ENCODE measurements around the gene DRD2.

The DRD2 gene

GRCh38 chr11:113481672-113482071 is 6.5 kb upstream of the DRD2 start:
- TF ChIP-seq FOXM1 (IDR thresholded peaks at IDR 0.05; ENCODE audit: borderline replicate concordance, low read depth) (no peak), TEAD4 (IDR thresholded peaks at IDR 0.05) (no peak), CEBPB (IDR thresholded peaks at IDR 0.05) (no peak), YY1 (IDR thresholded peaks at IDR 0.05; ENCODE audit: low read depth) (no peak), REST (IDR thresholded peaks at IDR 0.05; ENCODE audit: low read depth) (no peak), TCF12 (IDR thresholded peaks at IDR 0.05; ENCODE audit: low read depth) (no peak), MAX (IDR thresholded peaks at IDR 0.05) (no peak), TAF1 (IDR thresholded peaks at IDR 0.05; ENCODE audit: low read depth) (no peak), USF1 (IDR thresholded peaks at IDR 0.05) (no peak)

- TF ChIP-seq ZBTB7A (IDR thresholded peaks at IDR 0.05; ENCODE audit: low read depth) (no peak), CEBPB (IDR thresholded peaks at IDR 0.05) (no peak), TCF12 (IDR thresholded peaks at IDR 0.05; ENCODE audit: low read depth) (no peak), RAD21 (IDR thresholded peaks at IDR 0.05; ENCODE audit: low read depth) (no peak), EGR1 (IDR thresholded peaks at IDR 0.05) (no peak), CREB1 (IDR thresholded peaks at IDR 0.05; ENCODE audit: low read depth) (no peak), NFIC (IDR thresholded peaks at IDR 0.05) (no peak), YY1 (IDR thresholded peaks at IDR 0.05; ENCODE audit: low read depth) (no peak), MAX (IDR thresholded peaks at IDR 0.05) (no peak), TEAD4 (IDR thresholded peaks at IDR 0.05) (no peak), EP300 (IDR thresholded peaks at IDR 0.05; ENCODE audit: borderline replicate concordance) (no peak), USF1 (IDR thresholded peaks at IDR 0.05) (no peak), REST (IDR thresholded peaks at IDR 0.05; ENCODE audit: low read depth) (no peak), TAF1 (IDR thresholded peaks at IDR 0.05; ENCODE audit: low read depth) (no peak), FOXM1 (IDR thresholded peaks at IDR 0.05; ENCODE audit: borderline replicate concordance, low read depth) (no peak)
Measured at GRCh38 chr11:113481226-113481625, 6.0 kb upstream of the DRD2 start.

- TF ChIP-seq YY1 (IDR thresholded peaks at IDR 0.05; ENCODE audit: low read depth) (no peak), EGR1 (IDR thresholded peaks at IDR 0.05) (no peak), USF1 (IDR thresholded peaks at IDR 0.05) (no peak), CREB1 (IDR thresholded peaks at IDR 0.05; ENCODE audit: low read depth) (no peak), TCF12 (IDR thresholded peaks at IDR 0.05; ENCODE audit: low read depth) (no peak), TEAD4 (IDR thresholded peaks at IDR 0.05) (no peak), TAF1 (IDR thresholded peaks at IDR 0.05; ENCODE audit: low read depth) (no peak), NFIC (IDR thresholded peaks at IDR 0.05) (no peak), FOXM1 (IDR thresholded peaks at IDR 0.05; ENCODE audit: borderline replicate concordance, low read depth) (no peak), RAD21 (IDR thresholded peaks at IDR 0.05; ENCODE audit: low read depth) (no peak), EP300 (IDR thresholded peaks at IDR 0.05; ENCODE audit: borderline replicate concordance) (no peak), ZBTB7A (IDR thresholded peaks at IDR 0.05; ENCODE audit: low read depth) (no peak), CEBPB (IDR thresholded peaks at IDR 0.05) (no peak), REST (IDR thresholded peaks at IDR 0.05; ENCODE audit: low read depth) (no peak), MAX (IDR thresholded peaks at IDR 0.05) (no peak)
Measured at GRCh38 chr11:113477321-113477720, 2.1 kb upstream of the DRD2 start.

GRCh38 chr11:113476553-113476952 is 1.4 kb upstream of the DRD2 start:
- TF ChIP-seq NFIC (IDR thresholded peaks at IDR 0.05), result no peak
- TF ChIP-seq EP300 (IDR thresholded peaks at IDR 0.05; ENCODE audit: borderline replicate concordance), result no peak
- no peak for TF ChIP-seq RAD21 (IDR thresholded peaks at IDR 0.05; ENCODE audit: low read depth)
- TF ChIP-seq REST (IDR thresholded peaks at IDR 0.05; ENCODE audit: low read depth), result no peak
- TF ChIP-seq EGR1 (IDR thresholded peaks at IDR 0.05), result no peak
- no peak for TF ChIP-seq TEAD4 (IDR thresholded peaks at IDR 0.05)
- no peak for TF ChIP-seq TCF12 (IDR thresholded peaks at IDR 0.05; ENCODE audit: low read depth)
- TF ChIP-seq USF1 (IDR thresholded peaks at IDR 0.05), result no peak

Measured in Ishikawa (cell line).